ENCODE results near the gene ZNF148.
A peak's percentile ranks its signal among the peaks of the same experiment; 100 is the strongest.

ZNF148 gene

GRCh38 chr3:125220727-125221429, 154.2 kb downstream of the ZNF148 start:
- no peak for DNase-seq (ENCODE audit: low read depth)
- H3K4me3 ChIP-seq (ENCODE audit: low read length): no peak overlapping the region
- no peak for TF ChIP-seq CTCF (IDR thresholded peaks at IDR 0.05; ENCODE audit: insufficient read depth, low read depth, low read length, missing control alignments)

- DNase-seq (ENCODE audit: low read depth): no peak
- no peak overlapping the region for H3K4me3 ChIP-seq (ENCODE audit: low read length)
- no peak for TF ChIP-seq CTCF (IDR thresholded peaks at IDR 0.05; ENCODE audit: insufficient read depth, low read depth, low read length, missing control alignments)
Measured at GRCh38 chr3:125220183-125220582, 154.9 kb downstream of the ZNF148 start.

- TF ChIP-seq CTCF (IDR thresholded peaks at IDR 0.05; ENCODE audit: insufficient read depth, low read depth, low read length, missing control alignments): no peak
- H3K4me3 ChIP-seq (ENCODE audit: low read length): no peak overlapping the region
- DNase-seq (ENCODE audit: low read depth): peak; percentile 41
Measured at GRCh38 chr3:125219261-125219701, 155.8 kb downstream of the ZNF148 start.

GRCh38 chr3:125214738-125215137, 160.4 kb downstream of the ZNF148 start:
- H3K4me3 ChIP-seq (ENCODE audit: low read length): no peak overlapping the region
- no peak for TF ChIP-seq CTCF (IDR thresholded peaks at IDR 0.05; ENCODE audit: insufficient read depth, low read depth, low read length, missing control alignments)
- no peak for DNase-seq (ENCODE audit: low read depth)

GRCh38 chr3:125213946-125214542, 161.1 kb downstream of the ZNF148 start:
- TF ChIP-seq CTCF (IDR thresholded peaks at IDR 0.05; ENCODE audit: insufficient read depth, low read depth, low read length, missing control alignments): no peak

GRCh38 chr3:125213364-125213755, 161.8 kb downstream of the ZNF148 start:
- no peak overlapping the region for H3K4me3 ChIP-seq (ENCODE audit: low read length)
- no peak for TF ChIP-seq CTCF (IDR thresholded peaks at IDR 0.05; ENCODE audit: insufficient read depth, low read depth, low read length, missing control alignments)
- DNase-seq (ENCODE audit: low read depth): no peak

More at GRCh38 chr3:125213946-125214542, 161.1 kb downstream of the ZNF148 start:
- no peak for DNase-seq (ENCODE audit: low read depth)
- no peak overlapping the region for H3K4me3 ChIP-seq (ENCODE audit: low read length)
